ENCODE results near the gene PDE1C.

The PDE1C gene

GRCh38 chr7:32051128-32051527, 19.1 kb downstream of the PDE1C start:
- Histone ChIP-seq H3K36me3 (ENCODE audit: control insufficient read depth, insufficient read depth, low read length) (no peaks in the 10 kb centered on the region), H3K4me1 (ENCODE audit: control insufficient read depth, insufficient read depth, low read length) (no peaks in the 10 kb centered on the region), H3K27ac (ENCODE audit: low read depth, low read length) (no peak overlapping the region)

GRCh38 chr7:32049599-32049998, 20.6 kb downstream of the PDE1C start:
- Histone ChIP-seq H3K9ac (ENCODE audit: low read length) (no peak overlapping the region), H3K36me3 (ENCODE audit: control insufficient read depth, insufficient read depth, low read length) (no peaks in the 10 kb centered on the region), H3K27ac (ENCODE audit: low read depth, low read length) (no peak overlapping the region), H3K27me3 (ENCODE audit: control insufficient read depth, insufficient read depth, low read length) (no peaks in the 10 kb centered on the region), H3K4me3 (ENCODE audit: low read length) (no peak overlapping the region), H3K4me1 (ENCODE audit: control insufficient read depth, insufficient read depth, low read length) (no peaks in the 10 kb centered on the region)

More at GRCh38 chr7:32051128-32051527, 19.1 kb downstream of the PDE1C start:
- Histone ChIP-seq H3K9ac (ENCODE audit: low read length) (no peak overlapping the region), H3K27me3 (ENCODE audit: control insufficient read depth, insufficient read depth, low read length) (no peaks in the 10 kb centered on the region), H3K4me3 (ENCODE audit: low read length) (no peak overlapping the region)

- H3K27ac ChIP-seq (ENCODE audit: low read depth, low read length): no peak overlapping the region
- H3K9ac ChIP-seq (ENCODE audit: low read length): no peak overlapping the region
These were observed 21.2 kb downstream of the PDE1C start for GRCh38 chr7:32048970-32049491.

GRCh38 chr7:32047801-32048200, 22.4 kb downstream of the PDE1C start:
- no peaks in the 10 kb centered on the region for H3K36me3 ChIP-seq (ENCODE audit: control insufficient read depth, insufficient read depth, low read length)
- no peaks in the 10 kb centered on the region for H3K4me1 ChIP-seq (ENCODE audit: control insufficient read depth, insufficient read depth, low read length)
- H3K4me3 ChIP-seq (ENCODE audit: low read length): no peak overlapping the region
- H3K27ac ChIP-seq (ENCODE audit: low read depth, low read length): no peak overlapping the region
- H3K27me3 ChIP-seq (ENCODE audit: control insufficient read depth, insufficient read depth, low read length): no peaks in the 10 kb centered on the region
- no peak overlapping the region for H3K9ac ChIP-seq (ENCODE audit: low read length)

More at GRCh38 chr7:32048970-32049491, 21.2 kb downstream of the PDE1C start:
- H3K36me3 ChIP-seq (ENCODE audit: control insufficient read depth, insufficient read depth, low read length): no peaks in the 10 kb centered on the region
- H3K4me3 ChIP-seq (ENCODE audit: low read length): no peak overlapping the region
- H3K27me3 ChIP-seq (ENCODE audit: control insufficient read depth, insufficient read depth, low read length): no peaks in the 10 kb centered on the region
- H3K4me1 ChIP-seq (ENCODE audit: control insufficient read depth, insufficient read depth, low read length): no peaks in the 10 kb centered on the region

GRCh38 chr7:32047075-32047474, 23.1 kb downstream of the PDE1C start:
- Histone ChIP-seq H3K27me3 (ENCODE audit: control insufficient read depth, insufficient read depth, low read length) (no peaks in the 10 kb centered on the region), H3K27ac (ENCODE audit: low read depth, low read length) (no peak overlapping the region), H3K4me1 (ENCODE audit: control insufficient read depth, insufficient read depth, low read length) (no peaks in the 10 kb centered on the region), H3K9ac (ENCODE audit: low read length) (no peak overlapping the region), H3K36me3 (ENCODE audit: control insufficient read depth, insufficient read depth, low read length) (no peaks in the 10 kb centered on the region), H3K4me3 (ENCODE audit: low read length) (no peak overlapping the region)

GRCh38 chr7:32045228-32045627, 25.0 kb downstream of the PDE1C start:
- Histone ChIP-seq H3K27ac (ENCODE audit: low read depth, low read length) (no peak overlapping the region), H3K27me3 (ENCODE audit: control insufficient read depth, insufficient read depth, low read length) (no peaks in the 10 kb centered on the region), H3K4me3 (ENCODE audit: low read length) (no peak overlapping the region), H3K9ac (ENCODE audit: low read length) (no peak overlapping the region), H3K4me1 (ENCODE audit: control insufficient read depth, insufficient read depth, low read length) (no peaks in the 10 kb centered on the region), H3K36me3 (ENCODE audit: control insufficient read depth, insufficient read depth, low read length) (no peaks in the 10 kb centered on the region)

GRCh38 chr7:32044739-32045138, 25.5 kb downstream of the PDE1C start:
- no peaks in the 10 kb centered on the region for H3K4me1 ChIP-seq (ENCODE audit: control insufficient read depth, insufficient read depth, low read length)
- H3K27me3 ChIP-seq (ENCODE audit: control insufficient read depth, insufficient read depth, low read length): no peaks in the 10 kb centered on the region
- H3K36me3 ChIP-seq (ENCODE audit: control insufficient read depth, insufficient read depth, low read length): no peaks in the 10 kb centered on the region
- H3K9ac ChIP-seq (ENCODE audit: low read length): no peak overlapping the region
- no peak overlapping the region for H3K4me3 ChIP-seq (ENCODE audit: low read length)
- H3K27ac ChIP-seq (ENCODE audit: low read depth, low read length): no peak overlapping the region

- Histone ChIP-seq H3K9ac (ENCODE audit: low read length) (no peak overlapping the region), H3K27me3 (ENCODE audit: control insufficient read depth, insufficient read depth, low read length) (no peaks in the 10 kb centered on the region), H3K27ac (ENCODE audit: low read depth, low read length) (no peak overlapping the region), H3K36me3 (ENCODE audit: control insufficient read depth, insufficient read depth, low read length) (no peaks in the 10 kb centered on the region), H3K4me1 (ENCODE audit: control insufficient read depth, insufficient read depth, low read length) (no peaks in the 10 kb centered on the region), H3K4me3 (ENCODE audit: low read length) (no peak overlapping the region)
These were observed 26.5 kb downstream of the PDE1C start for GRCh38 chr7:32043688-32044087.

GRCh38 chr7:32042900-32043299, 27.3 kb downstream of the PDE1C start:
- no peaks in the 10 kb centered on the region for H3K4me1 ChIP-seq (ENCODE audit: control insufficient read depth, insufficient read depth, low read length)
- H3K36me3 ChIP-seq (ENCODE audit: control insufficient read depth, insufficient read depth, low read length): no peaks in the 10 kb centered on the region
- no peak overlapping the region for H3K4me3 ChIP-seq (ENCODE audit: low read length)
- H3K27ac ChIP-seq (ENCODE audit: low read depth, low read length): no peak overlapping the region
- H3K27me3 ChIP-seq (ENCODE audit: control insufficient read depth, insufficient read depth, low read length): no peaks in the 10 kb centered on the region
- H3K9ac ChIP-seq (ENCODE audit: low read length): no peak overlapping the region

GRCh38 chr7:32039000-32039756, 31.0 kb downstream of the PDE1C start:
- H3K36me3 ChIP-seq (ENCODE audit: control insufficient read depth, insufficient read depth, low read length): no peaks in the 10 kb centered on the region
- H3K4me1 ChIP-seq (ENCODE audit: control insufficient read depth, insufficient read depth, low read length): no peaks in the 10 kb centered on the region
- H3K4me3 ChIP-seq (ENCODE audit: low read length): no peak overlapping the region
- H3K27me3 ChIP-seq (ENCODE audit: control insufficient read depth, insufficient read depth, low read length): no peaks in the 10 kb centered on the region
- H3K9ac ChIP-seq (ENCODE audit: low read length): no peak overlapping the region
- no peak overlapping the region for H3K27ac ChIP-seq (ENCODE audit: low read depth, low read length)

- Histone ChIP-seq H3K4me3 (ENCODE audit: low read length) (no peak overlapping the region), H3K27me3 (ENCODE audit: control insufficient read depth, insufficient read depth, low read length) (no peaks in the 10 kb centered on the region), H3K36me3 (ENCODE audit: control insufficient read depth, insufficient read depth, low read length) (no peaks in the 10 kb centered on the region), H3K4me1 (ENCODE audit: control insufficient read depth, insufficient read depth, low read length) (no peaks in the 10 kb centered on the region), H3K27ac (ENCODE audit: low read depth, low read length) (no peak overlapping the region), H3K9ac (ENCODE audit: low read length) (no peak overlapping the region)
These were observed 32.5 kb downstream of the PDE1C start for GRCh38 chr7:32037650-32038198.

GRCh38 chr7:32036557-32036956, 33.6 kb downstream of the PDE1C start:
- Histone ChIP-seq H3K27me3 (ENCODE audit: control insufficient read depth, insufficient read depth, low read length) (no peaks in the 10 kb centered on the region), H3K27ac (ENCODE audit: low read depth, low read length) (no peak overlapping the region), H3K4me3 (ENCODE audit: low read length) (no peak overlapping the region), H3K4me1 (ENCODE audit: control insufficient read depth, insufficient read depth, low read length) (no peaks in the 10 kb centered on the region), H3K9ac (ENCODE audit: low read length) (no peak overlapping the region), H3K36me3 (ENCODE audit: control insufficient read depth, insufficient read depth, low read length) (no peaks in the 10 kb centered on the region)

GRCh38 chr7:32034052-32034451, 36.2 kb downstream of the PDE1C start:
- Histone ChIP-seq H3K36me3 (ENCODE audit: control insufficient read depth, insufficient read depth, low read length) (no peaks in the 10 kb centered on the region), H3K4me1 (ENCODE audit: control insufficient read depth, insufficient read depth, low read length) (no peaks in the 10 kb centered on the region)

More at GRCh38 chr7:32034052-32034451, 36.2 kb downstream of the PDE1C start:
- H3K9ac ChIP-seq (ENCODE audit: low read length): no peak overlapping the region
- no peaks in the 10 kb centered on the region for H3K27me3 ChIP-seq (ENCODE audit: control insufficient read depth, insufficient read depth, low read length)
- H3K4me3 ChIP-seq (ENCODE audit: low read length): no peak overlapping the region
- no peak overlapping the region for H3K27ac ChIP-seq (ENCODE audit: low read depth, low read length)

Measured in rectal smooth muscle tissue (tissue), 1 donor.